Mucosa of gallbladder (tissue), 1 donor: Measurements from ENCODE around the gene ORAI1. TPM values are rescaled to one million over a fixed set of nuclear protein-coding genes. Genes with fewer than 3 reads are reported as not detected.

Source experiments
- total RNA-seq: library from RNA; stranded (reverse); gene quantifications from one replicate; pipeline ENCODE4 v1.2.1, GENCODE V29; 2021
- donor health status: DM: no; HTN: no; CAD: no.

Gene ORAI1
- total RNA-seq, 1 donor from 2014 or later = 28.9 TPM

Other genes starting within 250 kb of the ORAI1 start
- gene RNF34, start 226.4 kb upstream of the ORAI1 start, total RNA-seq = 48.2 TPM
- 26.9 TPM for gene KDM2B, start 45.5 kb upstream of the ORAI1 start, total RNA-seq
- 0.69 TPM for gene MORN3, start 43.1 kb downstream of the ORAI1 start, total RNA-seq
- gene TMEM120B, start 86.2 kb downstream of the ORAI1 start, total RNA-seq = 11.6 TPM
- gene RHOF, start 167.2 kb downstream of the ORAI1 start, total RNA-seq = 30.8 TPM
- 35.5 TPM for gene SETD1B, start 177.5 kb downstream of the ORAI1 start, total RNA-seq
- 2.8 TPM for gene HPD, start 232.3 kb downstream of the ORAI1 start, total RNA-seq